T-helper 2 cell treated with Interferon-gamma antibody and Interleukin-4, amounts not matched to agents 5 μg/mL and 100 μg/mL, for 36 hours (primary cell): ENCODE results near the gene F8.
"Not testable (repeated sequence)": the region's sequence is repeated elsewhere in the genome, so short reads cannot be mapped to it uniquely, and the experiment has no call there.

Source experiments
- DNase-seq: peaks from one replicate; pipeline ENCODE4 v3.0.0; 2021; ENCODE audit warnings: low spot score
- H3K27ac Mint-ChIP-seq: one replicate; pipeline ENCODE4 v1.8.0; 2021; ENCODE audit warnings: mild to moderate bottlenecking, mixed read lengths
- H3K27me3 Mint-ChIP-seq: one replicate; pipeline ENCODE4 v1.8.0; 2021; ENCODE audit warnings: low read depth, mixed read lengths
- H3K36me3 Mint-ChIP-seq: one replicate; pipeline ENCODE4 v1.8.0; 2021; ENCODE audit warnings: low read depth, mixed read lengths
- H3K4me1 Mint-ChIP-seq: one replicate; pipeline ENCODE4 v1.8.0; 2021; ENCODE audit warnings: low read depth, mixed read lengths
- H3K4me3 Mint-ChIP-seq: one replicate; pipeline ENCODE4 v1.8.0; 2022; ENCODE audit warnings: mild to moderate bottlenecking, moderate library complexity, mixed read lengths
- H3K9me3 Mint-ChIP-seq: one replicate; pipeline ENCODE4 v1.8.0; 2021; ENCODE audit warnings: mixed read lengths

F8 gene

DNA sequence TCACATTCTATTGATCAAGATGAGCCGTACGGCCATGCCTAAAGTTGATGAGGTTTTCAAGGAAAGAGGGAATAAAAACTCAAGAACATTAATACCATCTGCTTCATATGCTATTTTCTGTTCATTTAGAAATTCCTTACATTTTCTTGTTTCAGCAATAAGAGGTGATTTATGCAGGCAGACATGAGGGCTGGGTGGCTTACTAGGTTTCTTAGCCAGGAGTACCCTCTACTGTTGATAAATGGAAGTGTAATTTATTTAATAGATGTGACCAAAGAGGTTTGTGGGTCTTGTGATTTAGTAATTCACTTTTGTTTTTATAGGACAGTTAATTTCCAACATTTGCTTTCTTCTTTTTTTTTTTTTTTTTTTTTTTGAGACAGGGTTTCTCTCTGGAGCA, 181.7 kb downstream of the F8 start:
- Mint-ChIP-seq H3K4me3 (no peak overlapping the region), H3K27me3 (peaks cover 4% of the 10 kb centered on the region), H3K9me3 (no peaks in the 10 kb centered on the region), H3K27ac (no peak overlapping the region), H3K4me1 (peaks cover 5% of the 10 kb centered on the region), H3K36me3 (no peaks in the 10 kb centered on the region)
- DNase-seq, result no peak

DNA sequence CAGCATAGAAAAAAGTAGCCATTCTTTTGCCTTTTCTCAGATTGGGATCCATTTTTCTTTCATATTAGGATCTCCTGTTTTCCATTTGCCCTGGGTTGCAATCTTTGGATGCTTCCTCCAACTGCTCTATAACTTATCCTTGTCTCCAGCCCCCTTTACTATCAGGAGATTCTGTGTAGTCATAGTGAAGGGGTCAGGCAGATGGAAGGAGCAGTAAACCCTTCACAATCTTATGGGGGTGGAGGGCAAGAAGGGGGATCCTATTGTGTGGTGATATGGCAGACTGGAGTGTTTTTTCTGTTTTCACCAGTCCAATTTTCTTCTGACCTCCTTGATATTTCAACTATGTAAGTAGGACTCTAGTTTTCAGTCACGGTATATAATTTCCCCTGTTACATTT, 186.4 kb downstream of the F8 start:
- H3K4me3 Mint-ChIP-seq, result no peak overlapping the region
- H3K36me3 Mint-ChIP-seq, result no peaks in the 10 kb centered on the region
- no peak overlapping the region for H3K27ac Mint-ChIP-seq
- peaks cover 7% of the 10 kb centered on the region for H3K4me1 Mint-ChIP-seq
- no peaks in the 10 kb centered on the region for H3K27me3 Mint-ChIP-seq
- no peaks in the 10 kb centered on the region for H3K9me3 Mint-ChIP-seq
- DNase-seq, result no peak

DNA sequence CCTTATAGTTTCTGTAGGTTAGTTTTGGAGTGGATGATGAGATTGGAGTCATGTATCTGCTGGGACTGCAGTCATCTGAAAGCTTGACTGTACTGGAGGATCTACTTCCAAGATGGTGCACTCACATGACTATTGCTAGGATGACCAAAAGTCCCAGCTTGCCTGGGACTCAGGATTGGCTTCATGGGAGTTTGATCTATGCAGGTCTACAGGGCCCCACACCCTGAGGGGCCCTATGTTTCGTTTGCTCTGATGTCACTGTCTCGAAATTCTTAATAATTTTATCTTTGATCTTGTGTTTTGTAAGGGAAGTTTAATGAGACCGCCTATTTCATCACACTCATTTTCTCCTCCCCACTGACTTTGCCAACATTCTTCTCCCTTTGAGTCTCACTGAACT, 188.0 kb downstream of the F8 start, which contains the start of gene SMIM9:
Gene SMIM9 (minus strand): TSS at position 101 of the 400 bp plus-strand sequence. CDS start 3,806 bp downstream, outside the sequence.
- H3K27ac Mint-ChIP-seq, result no peak within 1 kb of the TSS
- no peaks in the 10 kb centered on the region for H3K9me3 Mint-ChIP-seq
- H3K36me3 Mint-ChIP-seq, result no peaks in the 10 kb centered on the region
- peaks cover 8% of the 10 kb centered on the region for H3K4me1 Mint-ChIP-seq
- no peaks in the 10 kb centered on the region for H3K27me3 Mint-ChIP-seq
- no peak within 1 kb of the TSS for H3K4me3 Mint-ChIP-seq
- DNase-seq, result no peak

DNA sequence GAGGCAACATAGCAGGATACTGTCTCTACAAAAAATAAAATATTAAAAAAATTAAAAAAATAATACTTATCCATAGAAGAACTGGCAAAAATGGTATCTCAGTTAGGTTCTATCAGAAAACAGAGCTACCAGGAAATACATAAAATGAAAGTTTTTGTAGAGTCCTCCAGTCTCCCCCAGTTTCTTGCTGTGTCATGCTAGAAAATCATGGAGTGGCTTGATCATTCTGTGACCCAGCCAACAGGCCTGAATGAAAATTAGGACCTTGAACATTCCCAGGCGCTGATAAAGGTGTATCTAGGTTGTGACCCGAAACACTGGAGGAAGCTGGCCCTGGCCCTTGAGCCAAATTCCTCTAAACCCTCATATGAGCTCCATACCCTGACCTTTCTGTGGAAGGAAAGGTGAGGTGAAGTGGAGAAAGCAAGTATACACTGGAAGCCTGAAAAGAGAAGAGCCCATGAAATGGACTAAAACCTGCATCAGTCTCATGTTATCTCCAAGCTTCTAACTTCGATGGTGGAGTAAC, 188.7 kb downstream of the F8 start:
- Mint-ChIP-seq H3K9me3 (no peaks in the 10 kb centered on the region), H3K27ac (no peak overlapping the region), H3K36me3 (no peaks in the 10 kb centered on the region), H3K4me1 (peaks cover 14% of the 10 kb centered on the region), H3K4me3 (no peak overlapping the region), H3K27me3 (no peaks in the 10 kb centered on the region)
- DNase-seq, result no peak

DNA sequence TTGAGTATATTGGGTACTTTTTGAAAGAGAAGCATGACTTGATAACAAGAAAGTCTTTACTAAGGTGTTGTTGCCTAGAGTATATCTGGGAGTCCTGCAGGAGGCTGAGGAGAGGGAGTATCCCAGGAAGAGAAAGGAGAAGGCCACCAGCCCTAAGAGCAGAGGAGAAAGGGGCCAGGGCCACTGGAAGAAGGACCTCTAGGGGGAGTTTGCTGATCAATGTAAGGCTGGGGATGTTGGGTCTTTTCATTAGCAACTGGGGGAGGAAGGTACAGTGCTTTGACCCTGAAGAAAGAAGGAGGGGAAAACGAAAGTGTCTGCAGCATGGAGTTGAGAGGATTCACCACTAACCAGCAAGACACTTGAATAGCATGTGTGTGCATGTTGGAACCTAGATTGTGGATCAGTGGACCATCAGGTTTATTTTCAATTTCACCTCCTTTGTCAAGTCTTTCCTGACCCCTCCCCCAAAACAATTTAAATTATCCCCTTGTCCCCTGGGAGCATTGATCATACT, 192.5 kb downstream of the F8 start:
- Mint-ChIP-seq H3K27ac (no peak overlapping the region), H3K27me3 (no peaks in the 10 kb centered on the region), H3K4me3 (no peak overlapping the region), H3K4me1 (peaks cover 18% of the 10 kb centered on the region), H3K9me3 (no peaks in the 10 kb centered on the region), H3K36me3 (no peaks in the 10 kb centered on the region)
- DNase-seq, result no peak

DNA sequence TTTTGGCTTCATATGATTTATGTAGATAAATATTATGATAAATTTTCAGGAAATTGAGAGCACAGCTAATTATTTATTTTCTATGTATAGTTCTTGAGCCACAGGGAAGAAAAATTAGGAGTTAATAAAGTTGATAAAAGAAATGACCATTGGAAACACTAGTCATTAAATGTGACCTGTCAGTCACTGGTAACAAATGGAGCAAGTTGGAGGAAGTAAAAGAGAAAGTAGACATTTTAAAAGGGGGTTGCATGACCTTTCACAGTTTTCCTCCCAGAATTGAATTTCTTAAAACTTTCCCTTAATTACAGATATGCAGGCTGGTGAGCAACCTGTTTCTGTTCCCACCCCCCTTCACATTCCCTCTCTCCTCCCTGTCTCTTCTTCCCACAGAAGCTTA, 193.4 kb downstream of the F8 start:
- no peak for DNase-seq
- no peak overlapping the region for H3K4me3 Mint-ChIP-seq
- H3K4me1 Mint-ChIP-seq, result peaks cover 18% of the 10 kb centered on the region
- no peaks in the 10 kb centered on the region for H3K9me3 Mint-ChIP-seq
- H3K36me3 Mint-ChIP-seq, result no peaks in the 10 kb centered on the region
- no peak overlapping the region for H3K27ac Mint-ChIP-seq
- no peaks in the 10 kb centered on the region for H3K27me3 Mint-ChIP-seq

DNA sequence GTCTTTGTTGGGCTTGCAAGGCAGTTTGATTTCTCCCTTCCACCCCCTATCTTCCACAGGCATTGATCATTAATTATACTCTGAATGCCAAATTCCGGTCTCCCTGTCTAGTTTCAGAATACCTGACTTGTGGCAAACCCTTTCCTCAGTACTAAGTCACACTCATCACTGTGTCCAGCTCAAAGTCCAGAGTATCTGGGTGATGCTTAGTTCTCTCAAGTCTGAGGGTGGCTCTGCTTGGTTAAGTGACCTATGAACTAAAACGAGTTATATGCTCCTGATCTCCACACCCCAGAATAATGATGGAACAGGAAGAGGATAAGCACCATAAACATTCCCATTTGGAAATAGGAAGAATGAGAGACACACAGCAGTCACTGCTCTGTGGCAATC, 194.5 kb downstream of the F8 start:
- H3K4me1 Mint-ChIP-seq, result peaks cover 18% of the 10 kb centered on the region
- no peak for DNase-seq
- no peak overlapping the region for H3K4me3 Mint-ChIP-seq
- no peaks in the 10 kb centered on the region for H3K27me3 Mint-ChIP-seq
- no peaks in the 10 kb centered on the region for H3K9me3 Mint-ChIP-seq
- peak overlapping the region; percentile 38 for H3K27ac Mint-ChIP-seq
- no peaks in the 10 kb centered on the region for H3K36me3 Mint-ChIP-seq

DNA sequence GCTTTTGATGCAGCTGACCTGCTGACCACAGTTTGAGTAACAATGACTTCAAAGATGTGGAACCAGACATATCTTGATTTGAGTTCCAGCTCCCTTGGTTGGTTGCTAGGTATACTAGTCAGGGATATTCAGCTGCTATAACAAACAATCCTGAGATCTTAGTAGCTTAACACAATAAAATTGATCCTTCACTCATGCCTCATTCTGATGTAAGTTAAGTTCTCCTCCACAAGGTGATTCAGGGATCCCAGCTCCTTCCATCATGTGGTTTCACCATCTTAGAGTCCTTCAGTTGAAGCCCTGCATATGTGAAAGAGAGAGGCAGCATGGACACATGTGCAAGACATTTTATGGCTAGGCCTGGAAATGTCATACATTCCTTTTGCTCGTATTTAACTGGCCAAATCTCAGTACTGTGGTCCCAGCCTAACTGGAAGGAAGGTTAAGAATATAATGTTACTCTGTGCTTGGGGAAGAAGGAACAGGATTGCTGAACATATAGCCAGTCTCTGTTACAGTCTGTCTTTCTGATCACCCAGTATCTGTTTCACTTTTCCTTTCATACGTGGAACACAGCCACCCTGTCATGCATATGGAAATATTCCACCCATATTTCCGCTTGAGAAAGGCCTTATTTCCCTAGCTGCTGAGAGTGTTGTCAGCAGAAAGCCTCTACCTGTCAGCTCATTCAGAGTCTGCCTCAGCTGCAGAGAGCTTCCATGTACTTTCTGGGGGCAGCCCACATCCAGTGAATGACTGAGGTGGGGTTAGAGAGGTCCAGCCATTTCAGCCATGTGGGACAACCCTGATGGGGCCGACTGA, 195.1 kb downstream of the F8 start:
- no peaks in the 10 kb centered on the region for H3K27me3 Mint-ChIP-seq
- peak overlapping the region; percentile 81 for H3K27ac Mint-ChIP-seq
- peaks cover 18% of the 10 kb centered on the region for H3K4me1 Mint-ChIP-seq
- no peaks in the 10 kb centered on the region for H3K36me3 Mint-ChIP-seq
- H3K9me3 Mint-ChIP-seq, result no peaks in the 10 kb centered on the region
- DNase-seq, result no peak
- no peak overlapping the region for H3K4me3 Mint-ChIP-seq

DNA sequence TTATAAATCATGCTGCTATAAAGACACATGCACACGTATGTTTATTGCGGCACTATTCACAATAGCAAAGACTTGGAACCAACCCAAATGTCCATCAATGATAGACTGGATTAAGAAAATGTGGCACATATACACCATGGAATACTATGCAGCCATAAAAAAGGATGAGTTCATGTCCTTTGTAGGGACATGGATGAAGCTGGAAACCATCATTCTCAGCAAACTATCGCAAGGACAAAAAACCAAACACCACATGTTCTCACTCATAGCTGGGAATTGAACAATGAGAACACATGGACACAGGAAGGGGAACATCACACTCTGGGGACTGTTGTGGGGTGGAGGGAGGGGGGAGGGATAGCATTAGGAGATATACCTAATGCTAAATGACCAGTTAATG, 196.9 kb downstream of the F8 start:
- not testable (repeated sequence) for H3K4me3 Mint-ChIP-seq, H3K27me3 Mint-ChIP-seq, H3K27ac Mint-ChIP-seq, DNase-seq, H3K9me3 Mint-ChIP-seq, H3K36me3 Mint-ChIP-seq
- peaks cover 18% of the 10 kb centered on the region for H3K4me1 Mint-ChIP-seq

DNA sequence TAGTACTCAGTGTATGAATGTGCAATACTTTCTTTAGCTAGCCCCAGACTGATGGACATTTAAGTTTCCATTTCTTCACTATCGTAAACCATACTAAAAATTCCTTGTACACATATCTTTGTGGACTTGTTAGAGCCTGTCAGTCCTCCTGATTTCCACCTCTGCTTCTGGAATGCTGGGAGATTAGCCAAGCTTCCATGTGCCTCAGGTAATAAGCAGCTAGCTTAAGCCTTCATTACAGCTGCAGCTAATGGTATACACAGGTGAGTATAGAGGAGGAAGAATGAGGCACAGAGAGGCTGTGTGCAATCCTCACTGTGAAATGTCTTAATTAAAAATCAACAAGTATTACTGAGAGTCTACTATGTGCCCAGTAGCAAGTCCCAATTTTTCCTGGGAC, 197.9 kb downstream of the F8 start:
- no peak overlapping the region for H3K4me3 Mint-ChIP-seq
- no peak for DNase-seq
- no peaks in the 10 kb centered on the region for H3K36me3 Mint-ChIP-seq
- peaks cover 3% of the 10 kb centered on the region for H3K27me3 Mint-ChIP-seq
- peaks cover 16% of the 10 kb centered on the region for H3K4me1 Mint-ChIP-seq
- H3K9me3 Mint-ChIP-seq, result no peaks in the 10 kb centered on the region
- no peak overlapping the region for H3K27ac Mint-ChIP-seq

DNA sequence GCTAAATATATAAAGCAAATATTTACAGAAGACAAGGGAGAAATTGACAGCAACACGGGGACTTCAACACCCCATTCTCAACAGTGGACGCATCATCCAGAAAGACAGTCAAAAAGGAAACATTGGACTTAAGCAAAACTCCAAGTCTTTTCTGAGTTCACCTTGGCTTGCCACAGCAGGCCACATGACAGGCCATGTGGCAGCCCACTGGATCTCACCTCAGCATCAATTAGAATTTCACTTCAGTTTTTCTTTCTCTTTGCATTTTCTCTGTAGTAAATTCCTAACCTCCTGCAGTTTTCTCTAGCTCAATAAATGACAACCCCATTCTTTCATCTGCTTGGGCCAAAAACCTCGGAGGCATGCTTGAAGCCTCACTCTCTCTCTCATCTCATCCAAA, 200.5 kb downstream of the F8 start:
- Mint-ChIP-seq H3K9me3 (no peaks in the 10 kb centered on the region), H3K4me3 (no peak overlapping the region), H3K36me3 (no peaks in the 10 kb centered on the region), H3K27ac (no peak overlapping the region), H3K4me1 (no peaks in the 10 kb centered on the region), H3K27me3 (peaks cover 5% of the 10 kb centered on the region)
- DNase-seq, result no peak

DNA sequence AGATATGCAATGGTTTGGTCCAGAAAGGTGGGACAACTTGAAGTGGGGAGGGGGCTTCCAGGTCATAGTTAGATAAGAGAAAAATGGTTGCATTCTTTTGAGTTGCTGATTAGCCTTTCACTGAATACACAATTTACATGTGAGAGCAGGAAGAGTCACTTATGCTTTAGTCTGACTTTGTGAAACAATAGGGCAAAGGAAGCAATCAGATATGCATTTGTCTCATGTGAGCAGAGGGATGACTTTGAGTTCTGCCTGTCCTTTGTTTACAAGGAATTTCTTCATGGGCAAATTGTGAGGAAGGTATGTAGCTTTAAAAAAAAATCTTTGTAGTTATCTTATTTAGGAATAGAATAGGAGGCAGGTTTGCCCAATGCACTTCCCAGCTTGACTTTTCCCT, 201.0 kb downstream of the F8 start:
- Mint-ChIP-seq H3K9me3 (no peaks in the 10 kb centered on the region), H3K27ac (no peak overlapping the region), H3K36me3 (no peaks in the 10 kb centered on the region), H3K27me3 (peaks cover 5% of the 10 kb centered on the region), H3K4me1 (no peaks in the 10 kb centered on the region), H3K4me3 (no peak overlapping the region)
- no peak for DNase-seq

DNA sequence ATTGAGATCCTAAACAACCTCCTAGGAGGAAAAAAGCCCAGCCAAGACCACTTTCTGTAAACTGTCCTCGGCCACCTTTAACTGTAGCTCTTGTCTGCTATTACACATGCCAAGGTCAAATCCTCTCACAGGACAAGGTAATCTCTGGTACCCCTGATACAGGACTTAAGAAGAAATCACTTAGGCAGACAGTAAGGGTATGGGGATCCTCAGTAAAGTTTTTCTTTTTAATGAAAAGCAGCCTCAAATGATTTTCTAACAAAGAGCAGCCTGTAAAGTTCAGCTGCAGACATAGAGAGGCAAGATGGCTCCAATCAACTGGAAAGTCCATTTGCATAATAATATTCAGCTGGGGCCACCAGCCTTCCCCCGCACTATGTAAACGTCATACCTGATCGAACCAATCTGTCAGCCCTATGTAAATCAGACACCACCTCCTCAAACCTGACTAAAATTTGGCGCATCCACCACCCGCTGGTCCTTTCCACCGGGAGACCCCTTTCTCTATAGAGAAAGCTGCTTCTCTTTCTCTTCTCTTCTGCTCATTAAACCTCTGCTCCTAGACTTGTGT, 202.7 kb downstream of the F8 start:
- Mint-ChIP-seq H3K27me3 (peaks cover 7% of the 10 kb centered on the region), H3K4me3 (no peak overlapping the region), H3K27ac (no peak overlapping the region), H3K4me1 (no peaks in the 10 kb centered on the region), H3K9me3 (no peaks in the 10 kb centered on the region), H3K36me3 (no peaks in the 10 kb centered on the region)
- no peak for DNase-seq

DNA sequence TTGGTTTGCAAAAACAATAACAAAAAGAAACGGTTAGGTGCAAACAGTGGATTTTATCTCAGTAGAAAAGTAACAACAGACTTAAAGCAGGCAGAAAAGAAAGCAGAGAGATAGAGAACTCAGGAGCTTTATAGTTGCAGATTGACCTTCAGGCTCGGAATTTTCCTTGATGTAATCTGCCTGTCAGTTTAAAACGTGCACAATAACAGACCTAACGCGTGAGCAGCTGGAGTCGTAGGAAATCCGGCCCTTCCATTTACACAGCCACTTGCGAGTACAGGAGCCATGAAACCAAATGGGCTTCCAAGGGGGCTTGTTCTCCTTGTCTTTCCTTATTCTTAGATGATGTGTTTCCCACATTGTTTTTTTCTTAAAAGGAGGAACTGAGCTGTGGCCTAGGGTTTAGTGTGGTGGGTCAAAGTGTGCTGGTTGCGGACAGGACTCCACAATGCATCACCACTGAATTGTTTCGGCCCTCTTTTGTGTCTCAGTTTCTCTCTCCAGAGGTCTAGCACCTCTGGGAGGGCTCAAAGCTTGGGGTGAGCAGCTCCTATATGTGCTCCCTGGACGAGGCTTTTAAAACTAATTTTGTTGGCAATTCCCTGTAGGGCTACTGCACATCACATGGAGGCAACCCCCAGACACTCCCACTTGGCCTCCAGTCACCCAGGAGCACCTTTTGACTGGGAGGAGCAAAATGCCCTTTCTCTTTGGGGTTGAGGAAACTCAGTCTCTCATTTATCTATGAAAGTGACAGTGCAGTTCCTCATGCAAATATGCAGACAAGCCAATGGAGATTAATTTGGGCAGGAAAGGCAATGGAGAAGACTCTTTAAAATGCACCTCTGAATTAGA, 203.4 kb downstream of the F8 start:
- Mint-ChIP-seq H3K27me3 (peaks cover 7% of the 10 kb centered on the region), H3K27ac (no peak overlapping the region), H3K4me3 (no peak overlapping the region), H3K36me3 (no peaks in the 10 kb centered on the region), H3K9me3 (no peaks in the 10 kb centered on the region), H3K4me1 (no peaks in the 10 kb centered on the region)
- no peak for DNase-seq
